Memory B cell (primary cell): ENCODE measurements around the gene HNRNPL.
"Not testable (repeated sequence)": the region's sequence is repeated elsewhere in the genome, so short reads cannot be mapped to it uniquely, and the experiment has no call there.

Source experiments
- ATAC-seq: fragments of 150-1000 bp; cut with Tn5 transposase; 2 replicates; pipeline ENCODE4 v1.10.0; 2021; ENCODE audit warnings: low read depth, mild to moderate bottlenecking, moderate library complexity
- DNase-seq, 2 donors: peaks; one replicate each; pipeline ENCODE4 v3.0.0; 2022; ENCODE audit warnings: low spot score in 2 of 2
- H3K27ac Mint-ChIP-seq: one replicate; pipeline ENCODE4 v1.8.0; 2022; ENCODE audit warnings: mild to moderate bottlenecking, moderate library complexity, mixed read lengths
- H3K27me3 Mint-ChIP-seq: one replicate; pipeline ENCODE4 v1.8.0; 2022; ENCODE audit warnings: mixed read lengths
- H3K36me3 Mint-ChIP-seq: one replicate; pipeline ENCODE4 v1.8.0; 2022; ENCODE audit warnings: mild to moderate bottlenecking, mixed read lengths
- H3K4me1 Mint-ChIP-seq: one replicate; pipeline ENCODE4 v1.8.0; 2022; ENCODE audit warnings: mixed read lengths
- H3K4me3 Mint-ChIP-seq: one replicate; pipeline ENCODE4 v1.8.0; 2022; ENCODE audit warnings: mild to moderate bottlenecking, moderate library complexity, mixed read lengths
- H3K9me3 Mint-ChIP-seq: one replicate; pipeline ENCODE4 v1.8.0; 2022; ENCODE audit warnings: mixed read lengths

HNRNPL gene

DNA sequence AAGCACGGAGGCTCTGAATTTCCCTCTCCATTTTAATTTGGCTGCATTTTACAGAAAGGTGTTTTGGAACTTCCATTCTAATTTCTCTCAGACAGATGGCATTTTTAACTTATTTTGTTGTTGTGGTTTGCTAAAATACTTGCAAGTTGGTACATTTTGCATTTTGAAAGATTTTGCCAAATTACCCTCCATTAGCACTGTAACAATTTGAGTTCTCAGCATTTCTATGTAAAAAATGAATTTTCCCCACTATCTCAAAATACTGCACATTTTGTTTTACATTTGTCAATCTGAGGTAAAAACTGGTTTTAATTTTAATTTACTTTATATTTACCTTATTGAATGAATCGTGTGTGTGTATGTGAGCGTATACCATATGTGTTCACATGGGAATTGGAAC is 7.0 kb upstream of the HNRNPL start:
- Mint-ChIP-seq H3K9me3 (no peaks in the 10 kb centered on the region), H3K4me1 (peaks cover 39% of the 10 kb centered on the region), H3K4me3 (peak overlapping the region; percentile 79), H3K36me3 (peaks cover 2% of the 10 kb centered on the region), H3K27me3 (no peaks in the 10 kb centered on the region), H3K27ac (peak overlapping the region; percentile 83)
- ATAC-seq (no peak), DNase-seq (no peak)

DNA sequence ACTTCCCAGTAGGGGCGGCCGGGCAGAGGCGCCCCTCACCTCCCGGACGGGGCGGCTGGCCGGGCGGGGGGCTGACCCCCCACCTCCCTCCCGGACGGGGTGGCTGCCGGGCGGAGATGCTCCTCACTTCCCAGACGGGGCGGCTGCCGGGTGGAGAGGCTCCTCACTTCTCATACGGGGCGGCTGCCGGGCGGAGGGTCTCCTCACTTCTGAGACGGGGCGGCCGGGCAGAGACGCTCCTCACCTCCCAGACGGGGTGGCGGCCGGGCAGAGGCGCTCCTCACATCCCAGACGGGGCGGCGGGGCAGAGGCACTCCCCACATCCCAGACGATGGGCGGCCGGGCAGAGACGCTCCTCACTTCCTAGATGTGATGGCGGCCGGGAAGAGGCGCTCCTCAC is 6.0 kb upstream of the HNRNPL start:
- H3K36me3 Mint-ChIP-seq, H3K27me3 Mint-ChIP-seq, H3K27ac Mint-ChIP-seq, DNase-seq, ATAC-seq, H3K9me3 Mint-ChIP-seq, H3K4me3 Mint-ChIP-seq: not testable (repeated sequence)
- H3K4me1 Mint-ChIP-seq: peaks cover 44% of the 10 kb centered on the region

DNA sequence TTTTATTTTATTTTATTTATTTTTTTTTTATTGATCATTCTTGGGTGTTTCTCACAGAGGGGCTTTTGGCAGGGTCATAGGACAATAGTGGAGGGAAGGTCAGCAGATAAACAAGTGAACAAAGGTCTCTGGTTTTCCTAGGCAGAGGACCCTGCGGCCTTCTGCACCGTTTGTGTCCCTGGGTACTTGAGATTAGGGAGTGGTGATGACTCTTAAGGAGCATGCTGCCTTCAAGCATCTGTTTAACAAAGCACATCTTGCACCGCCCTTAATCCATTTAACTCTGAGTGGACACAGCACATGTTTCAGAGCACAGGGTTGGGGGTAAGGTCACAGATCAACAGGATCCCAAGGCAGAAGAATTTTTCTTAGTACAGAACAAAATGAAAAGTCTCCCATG is 5.2 kb upstream of the HNRNPL start:
- not testable (repeated sequence) for H3K27me3 Mint-ChIP-seq, DNase-seq, H3K9me3 Mint-ChIP-seq, H3K36me3 Mint-ChIP-seq, H3K4me3 Mint-ChIP-seq, ATAC-seq, H3K27ac Mint-ChIP-seq
- H3K4me1 Mint-ChIP-seq: peaks cover 42% of the 10 kb centered on the region

DNA sequence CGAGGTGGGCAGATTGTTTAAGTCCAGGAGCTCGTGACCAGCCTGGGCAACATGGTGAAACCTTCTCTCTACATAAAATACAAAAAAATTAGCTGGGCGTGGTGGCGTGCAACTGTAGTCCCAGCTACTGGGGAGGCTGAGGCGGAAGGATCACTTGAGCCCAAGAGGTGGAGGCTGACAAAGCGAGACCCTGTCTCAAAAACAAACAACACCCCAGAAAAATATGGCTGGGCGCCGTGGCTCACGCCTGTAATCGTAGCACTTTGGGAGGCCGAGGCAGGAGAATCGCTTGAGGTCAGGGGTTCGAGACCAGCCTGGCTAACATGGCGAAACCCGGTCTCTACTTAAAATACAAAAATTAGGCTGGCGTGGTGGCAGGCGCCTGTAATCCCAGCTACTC is 3.4 kb upstream of the HNRNPL start:
- ATAC-seq (no peak), DNase-seq (no peak)
- Mint-ChIP-seq H3K36me3 (peaks cover 8% of the 10 kb centered on the region), H3K27me3 (no peaks in the 10 kb centered on the region), H3K27ac (peak overlapping the region; percentile 98), H3K4me1 (peaks cover 40% of the 10 kb centered on the region), H3K4me3 (peak overlapping the region; percentile 88), H3K9me3 (no peaks in the 10 kb centered on the region)

DNA sequence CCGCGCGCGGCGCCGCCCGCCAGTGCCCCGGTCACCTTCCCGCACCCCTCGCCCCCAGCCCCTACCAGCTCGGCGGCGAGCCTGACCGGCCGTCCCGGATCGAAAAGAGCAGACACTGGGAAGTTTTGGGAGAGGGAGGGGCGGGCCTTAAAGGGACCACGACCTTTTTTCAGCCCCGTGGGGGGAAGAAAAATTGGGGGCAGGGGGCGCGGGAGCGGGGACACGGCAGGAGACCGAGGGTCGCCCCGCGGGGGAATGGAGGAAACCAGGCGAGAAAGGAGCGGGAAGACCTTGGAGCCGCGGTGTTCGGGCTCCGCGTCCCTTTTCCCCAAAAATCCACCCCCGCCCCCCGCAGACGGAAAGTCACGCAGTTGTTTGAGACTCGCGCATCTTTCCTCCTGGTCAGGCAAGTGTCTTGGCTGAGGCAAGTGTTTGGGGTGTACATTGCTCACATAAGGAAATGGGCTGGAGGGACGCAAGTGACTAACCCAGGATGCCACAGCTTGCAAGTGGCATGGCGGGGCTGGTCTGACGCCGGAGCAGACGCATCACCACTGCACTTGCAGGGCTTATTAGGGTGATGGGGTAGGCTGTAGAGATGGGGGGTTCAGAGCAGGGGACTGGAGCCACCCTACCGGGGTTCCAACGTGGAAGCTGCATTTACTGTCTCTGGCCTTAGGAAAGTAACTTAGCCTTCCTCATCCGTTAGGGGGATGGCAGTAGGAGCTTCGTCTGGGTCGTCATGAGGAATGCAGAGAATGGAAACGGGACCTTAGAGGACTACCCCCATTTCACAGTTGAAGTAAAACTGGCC is 2.7 kb upstream of the HNRNPL start:
- peaks cover 10% of the 10 kb centered on the region for H3K36me3 Mint-ChIP-seq
- H3K4me3 Mint-ChIP-seq: peak overlapping the region; percentile 88
- H3K27ac Mint-ChIP-seq: peak overlapping the region; percentile 98
- DNase-seq (peak; percentile 34 to 49), ATAC-seq (no peak)
- no peaks in the 10 kb centered on the region for H3K27me3 Mint-ChIP-seq
- H3K4me1 Mint-ChIP-seq: peaks cover 38% of the 10 kb centered on the region
- no peaks in the 10 kb centered on the region for H3K9me3 Mint-ChIP-seq

DNA sequence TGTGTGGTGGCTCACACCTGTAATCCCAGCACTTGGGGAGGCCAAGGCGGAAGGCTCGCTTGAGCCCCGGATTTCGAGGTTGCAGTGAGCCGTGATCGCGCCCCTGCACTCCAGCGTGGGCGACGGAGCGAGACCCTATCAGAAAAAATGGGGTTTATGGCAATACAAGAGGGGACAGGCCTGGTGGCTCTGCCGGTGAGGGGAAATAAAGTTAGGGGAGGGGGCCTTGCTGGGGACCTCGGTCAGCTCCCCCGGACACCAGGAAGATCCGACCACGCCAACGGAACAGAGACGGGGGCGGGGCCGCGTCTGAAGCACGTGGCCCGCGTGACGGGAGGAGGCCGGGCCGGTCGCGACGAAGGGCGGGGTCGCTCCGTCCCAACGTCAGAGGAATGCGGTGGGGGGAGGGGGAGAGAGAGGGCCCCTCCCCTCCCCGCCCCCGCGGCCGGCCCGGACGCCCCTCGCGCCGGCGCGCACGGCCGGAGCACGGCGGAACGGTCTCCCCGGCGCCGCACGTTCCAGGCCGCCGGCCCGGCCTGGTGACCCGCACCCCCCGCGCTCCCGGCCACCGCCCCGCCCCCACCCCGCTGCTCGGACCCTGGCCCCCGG is 1.9 kb upstream of the HNRNPL start:
- H3K4me1 Mint-ChIP-seq: peaks cover 36% of the 10 kb centered on the region
- H3K27ac Mint-ChIP-seq: peak overlapping the region; percentile 98
- no peaks in the 10 kb centered on the region for H3K27me3 Mint-ChIP-seq
- H3K4me3 Mint-ChIP-seq: peak overlapping the region; percentile 95
- H3K36me3 Mint-ChIP-seq: peaks cover 13% of the 10 kb centered on the region
- DNase-seq (peak; percentile 86 to 87), ATAC-seq (peak; percentile 18)
- H3K9me3 Mint-ChIP-seq: no peaks in the 10 kb centered on the region

DNA sequence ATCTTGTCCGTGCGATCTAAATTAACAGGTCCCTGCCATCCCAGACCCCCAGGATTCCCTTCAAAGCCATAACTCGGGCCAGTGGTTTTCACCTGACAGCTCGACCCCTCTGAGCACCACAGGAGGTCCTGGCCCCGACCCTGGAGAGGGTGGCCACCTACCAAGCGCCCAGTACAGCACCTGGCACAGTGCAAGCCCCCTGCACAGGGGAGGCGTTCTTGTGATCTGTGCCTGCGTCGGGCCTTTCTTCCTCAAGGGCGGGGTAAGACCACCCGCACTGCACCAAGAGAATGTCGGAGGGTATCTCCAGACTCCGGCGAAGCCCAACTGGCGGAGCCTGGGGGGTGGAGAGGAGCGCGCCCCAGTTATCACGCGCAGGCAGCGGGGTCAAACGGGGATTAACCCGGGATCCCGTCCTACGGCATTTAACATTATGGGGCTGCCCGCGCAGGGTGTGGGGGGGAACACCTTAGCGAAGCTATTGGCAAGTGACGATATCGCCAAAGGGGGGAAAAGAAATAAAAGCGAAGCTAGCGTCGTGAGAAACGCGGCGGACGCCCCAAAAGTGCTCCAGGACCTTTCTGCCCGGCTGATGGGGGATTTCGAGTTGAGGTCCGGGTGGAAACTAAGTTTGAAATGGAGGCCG is 1.3 kb upstream of the HNRNPL start:
- Mint-ChIP-seq H3K9me3 (no peaks in the 10 kb centered on the region), H3K27ac (peak overlapping the region; percentile 98), H3K27me3 (no peaks in the 10 kb centered on the region), H3K4me1 (peaks cover 32% of the 10 kb centered on the region), H3K36me3 (peaks cover 11% of the 10 kb centered on the region), H3K4me3 (peak overlapping the region; percentile 95)
- peak; percentile 51 to 60 for DNase-seq
- ATAC-seq: no peak

DNA sequence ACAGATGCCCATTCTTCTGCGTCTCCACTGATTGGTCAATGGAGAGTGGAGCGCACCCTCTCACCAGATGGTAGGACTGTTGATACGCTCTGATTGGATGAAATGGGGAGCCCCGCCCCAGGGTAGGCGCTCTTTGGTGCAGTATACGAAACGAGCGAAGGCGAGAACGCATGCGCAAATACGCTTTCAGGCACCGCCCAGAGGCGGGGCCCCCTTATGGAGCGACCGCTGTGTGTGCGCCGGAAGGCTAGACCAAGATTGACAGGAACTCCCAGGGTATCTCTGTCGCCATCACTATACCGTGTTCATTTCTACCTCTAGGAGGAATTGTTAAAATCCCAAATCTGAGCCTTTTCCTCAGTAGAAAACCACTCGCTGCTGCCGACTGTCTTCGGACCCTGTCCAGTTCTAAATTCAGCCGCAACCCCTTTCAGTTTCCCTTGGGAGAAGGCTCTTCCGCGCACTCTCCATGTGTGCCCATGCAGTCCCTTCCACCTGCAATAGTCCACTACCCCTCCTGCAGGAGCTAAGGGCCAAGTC is 720 bp upstream of the HNRNPL start:
- DNase-seq: peak; percentile 86 to 97
- H3K27me3 Mint-ChIP-seq: no peaks in the 10 kb centered on the region
- H3K27ac Mint-ChIP-seq: peak overlapping the region; percentile 98
- H3K4me3 Mint-ChIP-seq: peak overlapping the region; percentile 95
- H3K9me3 Mint-ChIP-seq: no peaks in the 10 kb centered on the region
- H3K36me3 Mint-ChIP-seq: peaks cover 16% of the 10 kb centered on the region
- H3K4me1 Mint-ChIP-seq: peaks cover 36% of the 10 kb centered on the region
- ATAC-seq: peak; percentile 66

DNA sequence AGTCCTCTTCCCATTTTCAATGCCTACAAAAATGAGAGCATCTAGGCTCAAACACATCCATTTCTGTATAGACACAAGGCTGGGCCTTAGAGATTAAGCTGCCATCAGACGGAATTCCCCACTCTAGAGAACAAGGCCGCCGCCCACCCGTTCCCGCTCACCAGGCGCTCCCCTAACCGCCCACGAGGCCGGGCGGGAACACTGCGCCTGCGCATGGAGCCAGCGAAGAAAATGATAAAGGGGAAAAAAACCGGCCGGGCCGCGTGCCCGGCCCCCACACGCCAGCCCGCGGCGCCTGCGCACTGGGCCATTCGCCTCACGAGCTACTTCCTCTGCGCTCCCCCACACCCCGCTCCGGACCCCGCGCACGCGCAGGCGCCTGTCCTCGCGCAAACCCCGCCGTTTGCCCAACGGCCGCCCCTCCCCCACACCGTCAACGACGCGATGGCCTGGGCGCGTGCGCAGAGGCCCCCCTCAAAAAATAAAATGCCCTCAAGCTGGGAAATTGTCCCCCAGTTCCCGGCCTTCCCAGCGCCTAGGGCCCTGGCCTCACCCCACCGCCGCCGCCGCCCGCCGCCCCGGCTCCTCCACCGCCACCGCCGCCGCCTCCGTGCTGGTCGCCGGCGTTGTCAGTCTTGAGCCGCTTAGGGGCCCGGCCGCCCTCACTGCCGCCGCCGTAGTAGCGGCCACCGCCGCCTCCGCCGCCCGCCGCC is 483 bp downstream of the HNRNPL start:
- Mint-ChIP-seq H3K27me3 (no peaks in the 10 kb centered on the region), H3K4me1 (peaks cover 42% of the 10 kb centered on the region), H3K36me3 (peaks cover 22% of the 10 kb centered on the region), H3K9me3 (no peaks in the 10 kb centered on the region), H3K27ac (peak overlapping the region; percentile 98), H3K4me3 (peak overlapping the region; percentile 95)
- ATAC-seq (peak; percentile 30), DNase-seq (peak; percentile 93 to 97)

DNA sequence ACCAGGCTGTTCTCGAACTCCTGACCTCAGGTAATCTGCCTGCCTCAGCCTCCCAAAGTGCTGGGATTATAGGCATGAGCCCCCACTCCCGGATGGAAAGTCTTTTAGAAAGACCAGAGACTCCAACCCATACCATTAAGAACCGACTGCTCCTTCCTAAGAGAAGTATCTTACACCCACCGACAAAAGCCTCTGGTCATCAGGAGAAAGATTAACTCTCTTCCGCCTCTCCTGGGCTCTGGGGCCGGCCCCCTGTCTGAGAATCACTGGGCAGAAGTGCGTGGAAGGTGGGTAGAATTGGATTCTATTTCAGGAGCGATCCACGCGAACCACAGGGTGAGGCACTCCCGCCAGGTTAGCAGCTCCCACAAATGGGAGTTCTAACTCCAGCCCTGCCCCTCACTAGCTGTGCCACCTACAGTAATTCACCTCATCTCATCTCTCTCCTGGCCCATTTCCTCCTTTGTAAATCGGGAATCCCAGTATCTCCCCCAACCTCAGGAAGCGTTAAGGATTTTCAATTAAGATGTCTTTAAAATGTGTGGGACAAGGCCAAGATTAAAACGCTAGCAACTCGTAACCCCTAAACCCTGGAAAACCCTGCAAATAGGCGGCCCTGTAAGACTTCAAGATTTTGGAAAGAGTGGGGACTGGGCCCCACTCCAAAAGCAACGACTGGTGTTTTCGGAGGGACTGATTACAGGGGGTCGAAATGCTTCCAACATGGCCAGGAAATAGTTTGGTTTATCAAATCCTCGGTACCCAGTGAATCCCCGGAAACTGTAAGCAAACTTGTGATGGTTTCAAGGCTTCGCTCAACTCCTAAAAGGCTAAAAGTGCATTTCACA is 1.3 kb downstream of the HNRNPL start:
- peak overlapping the region; percentile 95 for H3K4me3 Mint-ChIP-seq
- H3K27me3 Mint-ChIP-seq: no peaks in the 10 kb centered on the region
- no peak for ATAC-seq
- no peak for DNase-seq
- H3K4me1 Mint-ChIP-seq: peaks cover 47% of the 10 kb centered on the region
- no peaks in the 10 kb centered on the region for H3K9me3 Mint-ChIP-seq
- H3K36me3 Mint-ChIP-seq: peaks cover 29% of the 10 kb centered on the region
- peak overlapping the region; percentile 98 for H3K27ac Mint-ChIP-seq

DNA sequence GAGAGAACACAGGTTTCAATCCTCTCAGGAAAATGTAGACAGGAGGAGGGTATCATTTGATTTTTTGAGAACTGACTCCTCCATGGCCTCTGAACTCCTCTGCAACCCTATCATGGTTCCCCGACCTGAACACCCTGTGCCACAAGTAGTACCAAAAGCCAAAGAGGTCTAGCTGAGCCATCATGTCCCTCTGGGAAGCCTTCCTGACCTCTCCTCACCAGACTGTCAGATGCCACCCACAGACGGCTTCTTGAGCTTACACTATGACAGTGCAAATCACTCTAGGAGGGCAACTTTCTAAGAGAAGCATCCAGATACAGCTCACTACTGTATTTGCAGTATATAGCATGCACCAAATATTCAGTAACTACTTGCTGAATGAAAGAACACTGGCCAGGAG is 3.7 kb downstream of the HNRNPL start:
- peaks cover 34% of the 10 kb centered on the region for H3K36me3 Mint-ChIP-seq
- no peak for ATAC-seq
- H3K27me3 Mint-ChIP-seq: no peaks in the 10 kb centered on the region
- no peak overlapping the region for H3K4me3 Mint-ChIP-seq
- no peak overlapping the region for H3K27ac Mint-ChIP-seq
- no peaks in the 10 kb centered on the region for H3K9me3 Mint-ChIP-seq
- H3K4me1 Mint-ChIP-seq: peaks cover 48% of the 10 kb centered on the region
- DNase-seq: no peak

DNA sequence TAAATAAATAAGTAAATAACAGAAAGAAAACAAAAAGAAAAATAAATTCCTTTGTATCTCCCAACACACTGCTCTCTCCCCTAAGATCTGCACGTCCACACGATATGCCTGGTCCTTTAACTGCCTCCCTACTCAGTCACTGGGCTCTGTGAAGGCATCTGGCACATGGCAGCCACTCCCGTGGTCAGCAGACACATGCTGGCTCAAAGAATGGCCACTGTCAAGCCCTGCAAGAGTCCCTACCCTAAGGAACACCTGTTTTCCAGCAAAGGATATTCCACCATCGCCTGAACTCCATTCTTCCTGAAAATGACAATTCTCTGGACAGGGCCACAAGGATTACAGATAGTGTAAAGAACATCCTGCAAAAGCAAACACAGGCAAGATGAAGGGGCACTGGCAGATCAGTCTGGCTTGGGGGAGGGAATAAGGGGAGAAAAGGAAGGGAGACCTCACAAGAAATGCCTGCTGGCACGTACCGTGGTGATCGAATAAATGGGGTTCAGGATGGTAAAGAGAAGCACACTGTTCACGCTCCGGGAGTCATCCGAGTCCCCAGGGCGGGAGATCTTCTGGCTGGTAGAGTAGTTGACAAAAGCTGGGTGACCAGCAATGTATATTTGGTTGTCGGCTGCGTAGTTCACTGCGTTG is 4.3 kb downstream of the HNRNPL start:
- Mint-ChIP-seq H3K36me3 (peaks cover 34% of the 10 kb centered on the region), H3K4me1 (peaks cover 46% of the 10 kb centered on the region), H3K9me3 (no peaks in the 10 kb centered on the region), H3K4me3 (no peak overlapping the region), H3K27me3 (no peaks in the 10 kb centered on the region), H3K27ac (no peak overlapping the region)
- DNase-seq (no peak), ATAC-seq (no peak)
